ENCODE data around the gene NEK7.

Gene NEK7

DNA sequence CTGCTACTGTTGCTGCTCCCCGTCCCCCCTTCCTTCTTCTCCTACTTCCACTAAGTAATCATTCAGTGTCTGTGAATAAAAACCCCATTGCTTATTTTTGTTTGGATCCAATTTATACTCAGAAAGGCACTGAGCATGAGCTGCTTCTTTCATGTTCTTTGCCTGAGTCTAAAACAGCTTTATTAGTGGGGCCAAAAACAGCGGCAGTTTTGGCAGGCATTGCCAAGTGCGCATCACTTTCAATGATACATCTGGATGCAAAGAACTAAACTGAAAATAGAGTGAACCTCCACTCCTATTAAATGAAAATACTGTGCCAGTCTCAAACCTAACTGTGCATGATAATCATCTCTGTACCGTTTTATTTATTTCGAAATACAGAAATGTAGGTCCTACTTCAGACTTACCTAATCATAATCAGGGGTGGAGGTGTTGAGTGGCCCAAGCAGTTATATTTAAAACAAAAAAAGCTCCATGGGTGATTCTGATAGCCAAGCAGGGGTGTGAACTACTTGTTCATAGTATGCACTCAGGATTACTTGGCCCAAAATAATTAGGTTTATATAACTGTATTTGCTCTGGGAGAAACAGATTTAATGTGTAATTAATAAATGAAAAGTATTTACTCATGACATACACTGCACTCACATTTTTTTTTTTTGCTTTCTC lies 48.4 kb downstream of the NEK7 start:
- peak; percentile 11 for DNase-seq (ENCODE audit: low read depth)
- H3K4me3 ChIP-seq (ENCODE audit: low read depth, low read length) = no peak overlapping the region
- TF ChIP-seq, protein P1, sequence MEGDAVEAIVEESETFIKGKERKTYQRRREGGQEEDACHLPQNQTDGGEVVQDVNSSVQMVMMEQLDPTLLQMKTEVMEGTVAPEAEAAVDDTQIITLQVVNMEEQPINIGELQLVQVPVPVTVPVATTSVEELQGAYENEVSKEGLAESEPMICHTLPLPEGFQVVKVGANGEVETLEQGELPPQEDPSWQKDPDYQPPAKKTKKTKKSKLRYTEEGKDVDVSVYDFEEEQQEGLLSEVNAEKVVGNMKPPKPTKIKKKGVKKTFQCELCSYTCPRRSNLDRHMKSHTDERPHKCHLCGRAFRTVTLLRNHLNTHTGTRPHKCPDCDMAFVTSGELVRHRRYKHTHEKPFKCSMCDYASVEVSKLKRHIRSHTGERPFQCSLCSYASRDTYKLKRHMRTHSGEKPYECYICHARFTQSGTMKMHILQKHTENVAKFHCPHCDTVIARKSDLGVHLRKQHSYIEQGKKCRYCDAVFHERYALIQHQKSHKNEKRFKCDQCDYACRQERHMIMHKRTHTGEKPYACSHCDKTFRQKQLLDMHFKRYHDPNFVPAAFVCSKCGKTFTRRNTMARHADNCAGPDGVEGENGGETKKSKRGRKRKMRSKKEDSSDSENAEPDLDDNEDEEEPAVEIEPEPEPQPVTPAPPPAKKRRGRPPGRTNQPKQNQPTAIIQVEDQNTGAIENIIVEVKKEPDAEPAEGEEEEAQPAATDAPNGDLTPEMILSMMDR (IDR thresholded peaks at IDR 0.05; ENCODE audit: low read depth, low read length, missing control alignments) = no peak
- in situ Hi-C loops (cut with HindIII; ENCODE audit: low sequenced_read_pairs) = no loop called here

DNA sequence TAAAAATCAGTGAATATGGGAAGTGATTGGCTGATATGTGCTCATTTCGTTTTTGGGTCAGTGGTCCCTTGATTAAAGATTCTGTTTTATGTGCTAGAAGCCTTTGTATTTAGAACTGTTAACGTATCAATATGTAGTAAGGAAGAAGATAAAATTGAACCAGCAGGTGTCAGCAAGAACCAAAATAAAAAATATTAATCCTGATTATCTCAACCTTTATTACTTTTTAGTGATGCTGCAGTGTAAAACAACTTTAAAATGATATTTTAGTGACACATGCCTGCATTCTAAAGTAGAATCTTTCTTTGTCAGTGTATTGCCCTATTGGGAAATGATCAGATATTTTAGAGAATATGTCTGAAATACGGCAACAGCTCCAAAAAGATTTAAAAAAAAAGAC lies 49.5 kb downstream of the NEK7 start:
- in situ Hi-C loops (cut with HindIII; ENCODE audit: low sequenced_read_pairs) = no loop called here
- DNase-seq (ENCODE audit: low read depth) = no peak
- TF ChIP-seq, protein P1 (IDR thresholded peaks at IDR 0.05; ENCODE audit: low read depth, low read length, missing control alignments) = no peak
- H3K4me3 ChIP-seq (ENCODE audit: low read depth, low read length) = no peak overlapping the region

DNA sequence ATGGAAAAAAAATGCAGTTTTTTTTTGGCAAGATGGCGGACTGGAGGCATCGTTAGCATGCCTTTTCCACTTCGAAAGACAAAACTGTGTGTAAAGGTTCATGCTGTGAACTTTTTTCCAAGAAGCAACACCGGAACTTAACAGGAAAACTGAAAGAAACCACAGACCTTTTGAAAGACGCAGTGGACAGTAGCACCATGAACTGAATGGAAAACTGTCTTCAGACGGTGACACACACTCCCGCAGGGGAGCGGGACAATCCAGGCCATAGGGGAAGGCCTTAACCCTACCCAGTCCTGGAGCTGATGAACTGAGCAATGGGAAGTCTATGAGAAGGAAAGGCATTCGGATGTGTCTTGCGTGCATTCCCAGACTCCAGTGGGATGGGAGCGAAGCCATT lies 54.9 kb downstream of the NEK7 start:
- TF ChIP-seq, protein P1 (IDR thresholded peaks at IDR 0.05; ENCODE audit: low read depth, low read length, missing control alignments) = no peak
- no peak for DNase-seq (ENCODE audit: low read depth)
- no peak overlapping the region for H3K4me3 ChIP-seq (ENCODE audit: low read depth, low read length)
- in situ Hi-C loops (cut with HindIII; ENCODE audit: low sequenced_read_pairs) = no loop called here

DNA sequence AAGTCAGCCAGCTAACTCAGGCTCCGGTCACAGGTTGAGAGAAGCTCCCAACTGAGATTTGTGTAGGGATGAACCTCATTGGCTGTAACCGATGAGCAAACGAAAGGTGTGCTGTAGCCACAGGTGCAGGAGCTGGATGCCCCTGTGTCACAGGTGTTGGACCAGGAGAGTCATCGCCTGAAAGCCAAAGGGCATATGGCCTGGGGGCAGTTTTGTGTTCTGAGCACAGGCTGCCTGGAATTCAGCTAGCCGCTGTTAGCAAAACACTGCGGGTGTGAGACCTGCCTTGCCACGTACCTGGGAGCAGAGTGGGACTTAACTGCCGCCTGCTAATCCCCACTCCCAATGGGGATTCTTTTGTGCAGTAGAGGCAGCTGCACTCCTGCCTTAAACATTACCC lies 55.3 kb downstream of the NEK7 start:
- in situ Hi-C loops (cut with HindIII; ENCODE audit: low sequenced_read_pairs) = no loop called here
- no peak overlapping the region for H3K4me3 ChIP-seq (ENCODE audit: low read depth, low read length)
- DNase-seq (ENCODE audit: low read depth) = no peak
- TF ChIP-seq, protein P1 (IDR thresholded peaks at IDR 0.05; ENCODE audit: low read depth, low read length, missing control alignments) = no peak

DNA sequence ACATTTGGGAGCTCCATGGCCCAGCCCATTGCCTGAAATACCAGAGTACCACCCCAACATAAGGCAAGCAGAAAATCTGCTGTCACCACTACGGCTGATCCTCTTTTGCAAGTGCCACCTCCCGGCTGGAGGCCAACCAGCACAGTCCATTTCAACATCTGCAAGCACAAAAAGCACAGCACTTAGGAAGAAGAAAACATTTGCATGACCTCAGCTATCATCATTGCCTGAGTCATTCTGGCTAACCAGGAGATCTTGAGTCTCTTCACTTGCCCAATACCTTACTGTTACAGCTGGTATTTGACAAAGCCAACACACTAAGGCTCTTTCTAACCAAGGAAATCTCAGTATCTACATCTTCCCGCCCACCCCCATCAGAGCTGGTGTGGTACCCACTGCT lies 55.9 kb downstream of the NEK7 start:
- TF ChIP-seq, protein P1 (IDR thresholded peaks at IDR 0.05; ENCODE audit: low read depth, low read length, missing control alignments) = no peak
- in situ Hi-C loops (cut with HindIII; ENCODE audit: low sequenced_read_pairs) = no loop called here
- H3K4me3 ChIP-seq (ENCODE audit: low read depth, low read length) = no peak overlapping the region
- DNase-seq (ENCODE audit: low read depth) = peak; percentile 63

DNA sequence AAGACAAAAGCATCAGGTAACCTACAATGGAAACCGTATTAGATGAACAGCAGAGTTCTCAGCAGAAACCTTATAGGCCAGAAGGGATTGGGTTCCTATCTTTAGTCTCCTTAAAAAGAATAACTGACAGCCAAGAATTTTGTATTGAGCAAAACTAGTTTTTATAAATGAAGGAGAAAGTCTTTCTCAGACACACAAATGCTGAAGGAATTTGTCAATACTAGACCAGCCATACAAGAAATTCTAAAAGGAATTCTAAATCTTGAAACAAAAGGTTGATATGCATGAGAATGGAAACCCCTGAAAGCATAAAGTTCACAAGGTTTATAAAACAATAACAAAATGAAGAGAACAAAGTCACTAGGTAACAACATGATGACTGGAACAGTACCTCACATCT lies 58.1 kb downstream of the NEK7 start:
- DNase-seq (ENCODE audit: low read depth) = no peak

More for the DNA sequence above, 58.1 kb downstream of the NEK7 start:
- TF ChIP-seq, protein P1 (IDR thresholded peaks at IDR 0.05; ENCODE audit: low read depth, low read length, missing control alignments) = no peak
- H3K4me3 ChIP-seq (ENCODE audit: low read depth, low read length) = no peak overlapping the region
- in situ Hi-C loops (cut with HindIII; ENCODE audit: low sequenced_read_pairs) = no loop called here
